K562 (cell line): Measurements from ENCODE around the gene HIPK2. TPM values are rescaled to one million over a fixed set of nuclear protein-coding genes. Genes with fewer than 3 reads are reported as not detected.

Experiments used
- BRD4 ChIP-seq: fragments of 200-600 bp; sonication (generic); IDR thresholded peaks from 2 replicates; pipeline ENCODE4 v1.6.1; 2017; ENCODE audit warnings: inconsistent platforms
- CXXC5 ChIP-seq: fragments of 250-450 bp; sonication (Bioruptor Pico); IDR thresholded peaks from 2 replicates; pipeline ENCODE4 v1.8.0; 2022; ENCODE audit warnings: inconsistent platforms, mild to moderate bottlenecking, moderate library complexity
- E2F3 ChIP-seq: fragments of 250-450 bp; sonication (Bioruptor Pico); IDR thresholded peaks from 2 replicates; pipeline ENCODE4 v1.4.0; 2020; ENCODE audit warnings: mild to moderate bottlenecking
- EGR1 ChIP-seq: fragments of 450-650 bp; conservative IDR thresholded peaks from 2 replicates; pipeline ENCODE4 v1.6.1; 2017; ENCODE audit warnings: mild to moderate bottlenecking
- FOXA3 ChIP-seq, 2 experiments: fragments of 450-650 bp in 1 of 2; sonication (generic) in 1 of 2; formaldehyde crosslinking; IDR thresholded peaks in 1 of 2; conservative IDR thresholded peaks in 1 of 2; 2 replicates each; pipeline versions ENCODE4 v1.4.0 to v1.8.0; 2020 to 2022; ENCODE audit warnings: mild to moderate bottlenecking in 2 of 2, missing genetic modification reagents in 1 of 2
- JUND ChIP-seq, 2 experiments: IDR thresholded peaks; 2 replicates in 1 of 2; 3 replicates in 1 of 2; pipeline ENCODE4 v1.6.1; 2011; ENCODE audit warnings: borderline replicate concordance in 2 of 2, low read depth in 2 of 2, low read length in 2 of 2, improper control_type of control experiment in 1 of 2, missing biosample characterization in 1 of 2, missing genetic modification characterization in 1 of 2, missing genetic modification reagents in 1 of 2
- KDM5B ChIP-seq: fragments of 200-600 bp; sonication (generic); IDR thresholded peaks from 2 replicates; pipeline ENCODE4 v1.6.1; 2012; ENCODE audit warnings: low read depth, mild to moderate bottlenecking, moderate library complexity, low read length, control low read depth, inconsistent platforms; ENCODE audit not compliant: insufficient replicate concordance
- MAFK ChIP-seq: IDR thresholded peaks from 2 replicates; pipeline ENCODE4 v1.6.1; 2011; ENCODE audit warnings: low read length, improper control_type of control experiment
- POLR2H ChIP-seq: IDR thresholded peaks from 2 replicates; pipeline ENCODE4 v1.6.1; 2016; ENCODE audit warnings: missing genetic modification characterization, low read depth, mild to moderate bottlenecking, control low read depth, missing compliant biosample characterization, moderate library complexity
- RAD21 ChIP-seq, 2 experiments: fragments of 250-450 bp in 1 of 2; fragments of 450-650 bp in 1 of 2; sonication (Bioruptor Pico) in 1 of 2; formaldehyde crosslinking in 1 of 2; IDR thresholded peaks in 1 of 2; conservative IDR thresholded peaks in 1 of 2; 2 replicates each; pipeline versions ENCODE4 v1.4.0 to v1.8.0; 2020 to 2022; ENCODE audit warnings: mild to moderate bottlenecking in 2 of 2, moderate library complexity in 1 of 2
- RAD51 ChIP-seq: fragments of 450-650 bp; IDR thresholded peaks from 2 replicates; pipeline ENCODE4 v1.7.1; 2016; ENCODE audit warnings: low read depth, mild to moderate bottlenecking, borderline replicate concordance
- SMAD3 ChIP-seq: fragments of 450-650 bp; formaldehyde crosslinking; conservative IDR thresholded peaks from 2 replicates; pipeline ENCODE4 v1.4.0; 2020; ENCODE audit warnings: mild to moderate bottlenecking
- TARDBP ChIP-seq: fragments of 450-650 bp; IDR thresholded peaks from 2 replicates; pipeline ENCODE4 v1.6.1; 2016
- ZEB2 ChIP-seq: fragments of 450-650 bp; IDR thresholded peaks from 2 replicates; pipeline ENCODE4 v1.6.1; 2016
- polyA plus RNA-seq, 8 experiments: library from polyadenylated mRNA; depleted of rRNA in 4 of 8; stranded (reverse) in 5 of 8; unstranded in 3 of 8; fragments of >200 nt; fragmentation: Nextera tagmentation in 2 of 8; fragmentation: Illumina TruSeq in 1 of 8; extraction: Ambion mirVana in 2 of 8; extraction: Trizol in 1 of 8; gene quantifications; 2 replicates each; pipeline versions ENCODE4 v1.2.1 to v1.2.3, GENCODE V29; 2011 to 2014; ENCODE audit warnings: inconsistent platforms in 1 of 8, missing spikeins in 1 of 8
- total RNA-seq, 7 experiments: library from RNA; depleted of rRNA in 6 of 7; stranded (reverse); fragments of >200 nt in 6 of 7; fragmentation: Illumina TruSeq in 2 of 7; extraction: Trizol in 2 of 7; gene quantifications; 2 replicates each; pipeline versions ENCODE4 v1.2.1 to v1.2.3, GENCODE V29; 2011 to 2021; ENCODE audit warnings: low replicate concordance in 1 of 7
- TF ChIP-seq, protein P1 (sequence below): fragments of 450-650 bp; IDR thresholded peaks from 2 replicates; pipeline ENCODE4 v1.7.0; 2016; ENCODE audit warnings: borderline replicate concordance
- TF ChIP-seq, protein P2 (sequence below): fragments of 250-450 bp; sonication (Bioruptor Pico); IDR thresholded peaks from 2 replicates; pipeline ENCODE4 v1.4.0; 2020; ENCODE audit warnings: borderline replicate concordance
- TF ChIP-seq, protein P3 (sequence below), 2 experiments: fragments of 450-650 bp; conservative IDR thresholded peaks; 2 replicates each; pipeline ENCODE4 v1.6.1; 2017; ENCODE audit warnings: mild to moderate bottlenecking in 2 of 2, moderate library complexity in 2 of 2
- TF ChIP-seq, protein P4 (sequence below): fragments of 200-800 bp; sonication (Bioruptor generic); IDR thresholded peaks from 2 replicates; pipeline ENCODE4 v1.6.1; 2017; ENCODE audit warnings: missing genetic modification characterization, missing compliant biosample characterization

The HIPK2 gene
- total and polyA plus RNA-seq, 9 of the 15 experiments (the other 6 are each of a cell fraction or from before 2014, with no cell fraction given), result 0.69 to 19.8 (median 5.1) TPM

DNA sequence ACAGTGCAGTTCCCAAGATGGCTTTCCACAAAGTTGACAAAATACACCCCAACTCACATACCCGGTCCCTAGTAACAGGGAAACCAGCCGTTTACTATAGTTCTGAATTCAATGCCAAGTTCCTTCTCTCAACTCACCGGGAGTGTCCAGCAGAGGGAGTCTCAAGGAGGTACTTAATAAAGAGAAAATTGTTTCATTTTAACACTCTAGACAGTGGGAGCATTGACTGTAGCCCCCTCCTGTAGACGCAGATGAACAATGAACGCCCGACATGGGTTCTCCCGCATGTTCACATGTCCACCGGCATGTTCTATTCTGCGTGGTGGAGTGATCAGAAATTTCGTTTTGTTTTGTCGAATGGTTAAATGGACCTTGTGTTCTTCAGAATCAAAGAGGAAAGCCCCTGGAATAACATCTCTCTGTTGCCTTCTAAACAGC, 1.9 kb downstream of the HIPK2 start (continued):
- 0 out of 2 replicates have a peak, but pooled peaks have one; percentile 9 for TF ChIP-seq JUND (IDR thresholded peaks at IDR 0.05; ENCODE audit: borderline replicate concordance, low read depth, low read length)
- no peak for TF ChIP-seq JUND (tag; IDR thresholded peaks at IDR 0.05; ENCODE audit: borderline replicate concordance, low read depth, low read length)
- TF ChIP-seq RAD51, result no peak
- TF ChIP-seq TARDBP, result no peak
- TF ChIP-seq POLR2H (tag), result no peak
- peak; percentile 46 for TF ChIP-seq KDM5B
- TF ChIP-seq BRD4, result no peak
- TF ChIP-seq, protein P1, sequence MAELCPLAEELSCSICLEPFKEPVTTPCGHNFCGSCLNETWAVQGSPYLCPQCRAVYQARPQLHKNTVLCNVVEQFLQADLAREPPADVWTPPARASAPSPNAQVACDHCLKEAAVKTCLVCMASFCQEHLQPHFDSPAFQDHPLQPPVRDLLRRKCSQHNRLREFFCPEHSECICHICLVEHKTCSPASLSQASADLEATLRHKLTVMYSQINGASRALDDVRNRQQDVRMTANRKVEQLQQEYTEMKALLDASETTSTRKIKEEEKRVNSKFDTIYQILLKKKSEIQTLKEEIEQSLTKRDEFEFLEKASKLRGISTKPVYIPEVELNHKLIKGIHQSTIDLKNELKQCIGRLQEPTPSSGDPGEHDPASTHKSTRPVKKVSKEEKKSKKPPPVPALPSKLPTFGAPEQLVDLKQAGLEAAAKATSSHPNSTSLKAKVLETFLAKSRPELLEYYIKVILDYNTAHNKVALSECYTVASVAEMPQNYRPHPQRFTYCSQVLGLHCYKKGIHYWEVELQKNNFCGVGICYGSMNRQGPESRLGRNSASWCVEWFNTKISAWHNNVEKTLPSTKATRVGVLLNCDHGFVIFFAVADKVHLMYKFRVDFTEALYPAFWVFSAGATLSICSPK, result no peak
- TF ChIP-seq RAD21 (CRISPR knock-in tag; conservative IDR thresholded peaks at IDR 0.05 in 1 of 2, IDR thresholded peaks at IDR 0.05 in 1 of 2), result peak; percentile 77 to 80
- no peak for TF ChIP-seq EGR1
- TF ChIP-seq, protein P2, sequence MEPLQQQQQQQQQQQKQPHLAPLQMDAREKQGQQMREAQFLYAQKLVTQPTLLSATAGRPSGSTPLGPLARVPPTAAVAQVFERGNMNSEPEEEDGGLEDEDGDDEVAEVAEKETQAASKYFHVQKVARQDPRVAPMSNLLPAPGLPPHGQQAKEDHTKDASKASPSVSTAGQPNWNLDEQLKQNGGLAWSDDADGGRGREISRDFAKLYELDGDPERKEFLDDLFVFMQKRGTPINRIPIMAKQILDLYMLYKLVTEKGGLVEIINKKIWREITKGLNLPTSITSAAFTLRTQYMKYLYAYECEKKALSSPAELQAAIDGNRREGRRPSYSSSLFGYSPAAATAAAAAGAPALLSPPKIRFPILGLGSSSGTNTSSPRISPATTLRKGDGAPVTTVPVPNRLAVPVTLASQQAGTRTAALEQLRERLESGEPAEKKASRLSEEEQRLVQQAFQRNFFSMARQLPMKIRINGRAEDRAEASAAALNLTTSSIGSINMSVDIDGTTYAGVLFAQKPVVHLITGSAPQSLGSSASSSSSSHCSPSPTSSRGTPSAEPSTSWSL (CRISPR knock-in tag), result no peak
- TF ChIP-seq, protein P3, sequence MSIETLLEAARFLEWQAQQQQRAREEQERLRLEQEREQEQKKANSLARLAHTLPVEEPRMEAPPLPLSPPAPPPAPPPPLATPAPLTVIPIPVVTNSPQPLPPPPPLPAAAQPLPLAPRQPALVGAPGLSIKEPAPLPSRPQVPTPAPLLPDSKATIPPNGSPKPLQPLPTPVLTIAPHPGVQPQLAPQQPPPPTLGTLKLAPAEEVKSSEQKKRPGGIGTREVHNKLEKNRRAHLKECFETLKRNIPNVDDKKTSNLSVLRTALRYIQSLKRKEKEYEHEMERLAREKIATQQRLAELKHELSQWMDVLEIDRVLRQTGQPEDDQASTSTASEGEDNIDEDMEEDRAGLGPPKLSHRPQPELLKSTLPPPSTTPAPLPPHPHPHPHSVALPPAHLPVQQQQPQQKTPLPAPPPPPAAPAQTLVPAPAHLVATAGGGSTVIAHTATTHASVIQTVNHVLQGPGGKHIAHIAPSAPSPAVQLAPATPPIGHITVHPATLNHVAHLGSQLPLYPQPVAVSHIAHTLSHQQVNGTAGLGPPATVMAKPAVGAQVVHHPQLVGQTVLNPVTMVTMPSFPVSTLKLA (conservative IDR thresholded peaks at IDR 0.05), result peak in 1 of 2 experiments; percentile 40; a peak in 2 of 4 replicates
- TF ChIP-seq CXXC5, result 0 out of 2 replicates have a peak, but pooled peaks have one; percentile 15
- 0 out of 2 replicates have a peak, but pooled peaks have one; percentile 13 for TF ChIP-seq MAFK
- TF ChIP-seq FOXA3 (CRISPR knock-in tag; conservative IDR thresholded peaks at IDR 0.05 in 1 of 2, IDR thresholded peaks at IDR 0.05 in 1 of 2), result 0 out of 4 replicates have a peak, but pooled peaks of 1 of the 2 experiments have one; percentile 12
- TF ChIP-seq, protein P4, sequence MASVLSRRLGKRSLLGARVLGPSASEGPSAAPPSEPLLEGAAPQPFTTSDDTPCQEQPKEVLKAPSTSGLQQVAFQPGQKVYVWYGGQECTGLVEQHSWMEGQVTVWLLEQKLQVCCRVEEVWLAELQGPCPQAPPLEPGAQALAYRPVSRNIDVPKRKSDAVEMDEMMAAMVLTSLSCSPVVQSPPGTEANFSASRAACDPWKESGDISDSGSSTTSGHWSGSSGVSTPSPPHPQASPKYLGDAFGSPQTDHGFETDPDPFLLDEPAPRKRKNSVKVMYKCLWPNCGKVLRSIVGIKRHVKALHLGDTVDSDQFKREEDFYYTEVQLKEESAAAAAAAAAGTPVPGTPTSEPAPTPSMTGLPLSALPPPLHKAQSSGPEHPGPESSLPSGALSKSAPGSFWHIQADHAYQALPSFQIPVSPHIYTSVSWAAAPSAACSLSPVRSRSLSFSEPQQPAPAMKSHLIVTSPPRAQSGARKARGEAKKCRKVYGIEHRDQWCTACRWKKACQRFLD (CRISPR knock-in tag), result no peak
- TF ChIP-seq SMAD3 (CRISPR knock-in tag), result no peak
- TF ChIP-seq ZEB2, result no peak
- no peak for TF ChIP-seq E2F3 (CRISPR knock-in tag)
